ENCODE results near the gene CCN5.

CCN5 gene

GRCh38 chr20:44769481-44769863 is 54.3 kb downstream of the CCN5 start:
- Histone ChIP-seq H3K36me3 (ENCODE audit: control insufficient read depth in 1 of 2, insufficient read depth in 2 of 2, low read length in 2 of 2) (no peaks in the 10 kb centered on the region), H3K27me3 (ENCODE audit: control insufficient read depth in 1 of 2, insufficient read depth in 2 of 2, low read length in 2 of 2) (peaks cover 6 to 13% of the 10 kb centered on the region in 2 donors), H3K9me3 (ENCODE audit: control insufficient read depth in 1 of 2, low read length in 2 of 2) (peaks cover 0 to 2% of the 10 kb centered on the region in 2 donors), H3K9ac (ENCODE audit: low read depth in 1 of 2, low read length in 2 of 2) (no peak overlapping the region), H3K4me3 (ENCODE audit: low read depth in 1 of 2, low read length in 2 of 2) (no peak overlapping the region), H3K27ac (ENCODE audit: low read depth, low read length) (no peak overlapping the region), H3K4me1 (ENCODE audit: control insufficient read depth in 1 of 2, insufficient read depth in 2 of 2, low read length in 2 of 2) (no peaks in the 10 kb centered on the region)

- H3K9me3 ChIP-seq (ENCODE audit: control insufficient read depth in 1 of 2, low read length in 2 of 2), result peaks cover 0 to 2% of the 10 kb centered on the region in 2 donors
- H3K4me1 ChIP-seq (ENCODE audit: control insufficient read depth in 1 of 2, insufficient read depth in 2 of 2, low read length in 2 of 2), result no peaks in the 10 kb centered on the region
- no peak overlapping the region for H3K4me3 ChIP-seq (ENCODE audit: low read depth in 1 of 2, low read length in 2 of 2)
- H3K27ac ChIP-seq (ENCODE audit: low read depth, low read length), result no peak overlapping the region
- no peaks in the 10 kb centered on the region for H3K36me3 ChIP-seq (ENCODE audit: control insufficient read depth in 1 of 2, insufficient read depth in 2 of 2, low read length in 2 of 2)
- no peak overlapping the region for H3K9ac ChIP-seq (ENCODE audit: low read depth in 1 of 2, low read length in 2 of 2)
- peaks cover 6 to 13% of the 10 kb centered on the region in 2 donors for H3K27me3 ChIP-seq (ENCODE audit: control insufficient read depth in 1 of 2, insufficient read depth in 2 of 2, low read length in 2 of 2)
Observed at GRCh38 chr20:44770484-44771171, 55.5 kb downstream of the CCN5 start.

GRCh38 chr20:44771172-44771535 is 56.0 kb downstream of the CCN5 start:
- H3K27me3 ChIP-seq (ENCODE audit: control insufficient read depth in 1 of 2, insufficient read depth in 2 of 2, low read length in 2 of 2), result peaks cover 6 to 13% of the 10 kb centered on the region in 2 donors
- no peak overlapping the region for H3K9ac ChIP-seq (ENCODE audit: low read depth in 1 of 2, low read length in 2 of 2)
- H3K9me3 ChIP-seq (ENCODE audit: control insufficient read depth in 1 of 2, low read length in 2 of 2), result no peaks in the 10 kb centered on the region
- no peak overlapping the region for H3K4me3 ChIP-seq (ENCODE audit: low read depth in 1 of 2, low read length in 2 of 2)
- no peaks in the 10 kb centered on the region for H3K36me3 ChIP-seq (ENCODE audit: control insufficient read depth in 1 of 2, insufficient read depth in 2 of 2, low read length in 2 of 2)
- no peak overlapping the region for H3K27ac ChIP-seq (ENCODE audit: low read depth, low read length)
- no peaks in the 10 kb centered on the region for H3K4me1 ChIP-seq (ENCODE audit: control insufficient read depth in 1 of 2, insufficient read depth in 2 of 2, low read length in 2 of 2)

- H3K4me1 ChIP-seq (ENCODE audit: control insufficient read depth in 1 of 2, insufficient read depth in 2 of 2, low read length in 2 of 2), result no peaks in the 10 kb centered on the region
- peaks cover 6 to 16% of the 10 kb centered on the region in 2 donors for H3K27me3 ChIP-seq (ENCODE audit: control insufficient read depth in 1 of 2, insufficient read depth in 2 of 2, low read length in 2 of 2)
- no peaks in the 10 kb centered on the region for H3K36me3 ChIP-seq (ENCODE audit: control insufficient read depth in 1 of 2, insufficient read depth in 2 of 2, low read length in 2 of 2)
- H3K27ac ChIP-seq (ENCODE audit: low read depth, low read length), result no peak overlapping the region
- H3K9ac ChIP-seq (ENCODE audit: low read depth in 1 of 2, low read length in 2 of 2), result no peak overlapping the region
- H3K9me3 ChIP-seq (ENCODE audit: control insufficient read depth in 1 of 2, low read length in 2 of 2), result no peaks in the 10 kb centered on the region
- H3K4me3 ChIP-seq (ENCODE audit: low read depth in 1 of 2, low read length in 2 of 2), result no peak overlapping the region
Observed at GRCh38 chr20:44772636-44773035, 57.5 kb downstream of the CCN5 start.

- no peak overlapping the region for H3K27ac ChIP-seq (ENCODE audit: low read depth, low read length)
- H3K36me3 ChIP-seq (ENCODE audit: control insufficient read depth in 1 of 2, insufficient read depth in 2 of 2, low read length in 2 of 2), result no peaks in the 10 kb centered on the region
- H3K4me3 ChIP-seq (ENCODE audit: low read depth in 1 of 2, low read length in 2 of 2), result no peak overlapping the region
- H3K9me3 ChIP-seq (ENCODE audit: control insufficient read depth in 1 of 2, low read length in 2 of 2), result no peaks in the 10 kb centered on the region
- no peak overlapping the region for H3K9ac ChIP-seq (ENCODE audit: low read depth in 1 of 2, low read length in 2 of 2)
- H3K4me1 ChIP-seq (ENCODE audit: control insufficient read depth in 1 of 2, insufficient read depth in 2 of 2, low read length in 2 of 2), result no peaks in the 10 kb centered on the region
- H3K27me3 ChIP-seq (ENCODE audit: control insufficient read depth in 1 of 2, insufficient read depth in 2 of 2, low read length in 2 of 2), result peaks cover 4 to 16% of the 10 kb centered on the region in 2 donors
Observed at GRCh38 chr20:44773070-44773829, 58.1 kb downstream of the CCN5 start.

GRCh38 chr20:44776980-44777379 is 61.8 kb downstream of the CCN5 start:
- no peak overlapping the region for H3K9ac ChIP-seq (ENCODE audit: low read depth in 1 of 2, low read length in 2 of 2)
- H3K9me3 ChIP-seq (ENCODE audit: control insufficient read depth in 1 of 2, low read length in 2 of 2), result no peaks in the 10 kb centered on the region
- H3K4me1 ChIP-seq (ENCODE audit: control insufficient read depth in 1 of 2, insufficient read depth in 2 of 2, low read length in 2 of 2), result no peaks in the 10 kb centered on the region
- H3K27ac ChIP-seq (ENCODE audit: low read depth, low read length), result no peak overlapping the region
- no peak overlapping the region for H3K4me3 ChIP-seq (ENCODE audit: low read depth in 1 of 2, low read length in 2 of 2)
- H3K27me3 ChIP-seq (ENCODE audit: control insufficient read depth in 1 of 2, insufficient read depth in 2 of 2, low read length in 2 of 2), result peaks cover 0 to 11% of the 10 kb centered on the region in 2 donors
- H3K36me3 ChIP-seq (ENCODE audit: control insufficient read depth in 1 of 2, insufficient read depth in 2 of 2, low read length in 2 of 2), result no peaks in the 10 kb centered on the region
